Measurements from ENCODE around the gene FGD6.
A peak's percentile ranks its signal among the peaks of the same experiment; 100 is the strongest.
"Not testable (repeated sequence)": the region's sequence is repeated elsewhere in the genome, so short reads cannot be mapped to it uniquely, and the experiment has no call there.

The FGD6 gene

GRCh38 chr12:95096378-95096777 is 120.9 kb downstream of the FGD6 start:
- no peak for DNase-seq (ENCODE audit: extremely low read depth in 1 of 2, low read depth in 1 of 2)

DNA sequence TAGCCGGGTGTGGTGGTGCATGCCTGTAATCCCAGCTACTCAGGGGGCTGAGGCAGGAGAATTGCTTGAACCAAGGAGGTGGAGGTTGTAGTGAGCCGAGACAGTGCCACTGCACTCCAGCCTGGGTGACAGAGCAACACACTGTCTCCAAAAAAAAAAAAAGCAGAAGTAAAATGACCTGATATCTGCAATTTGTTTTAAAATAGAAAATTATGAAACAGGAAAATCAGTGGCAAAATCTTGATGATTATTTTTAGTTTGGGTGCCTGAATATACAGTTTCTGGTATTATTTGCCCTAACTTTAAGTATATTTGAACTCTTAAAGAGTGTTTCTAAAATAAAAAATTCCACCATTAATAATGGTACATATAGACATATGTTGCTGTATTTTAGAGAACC is 121.4 kb downstream of the FGD6 start:
- not testable (repeated sequence) for DNase-seq (ENCODE audit: extremely low read depth in 1 of 2, low read depth in 1 of 2)

GRCh38 chr12:95089462-95089861 is 127.8 kb downstream of the FGD6 start:
- DNase-seq (ENCODE audit: extremely low read depth in 1 of 2, low read depth in 1 of 2): no peak

DNA sequence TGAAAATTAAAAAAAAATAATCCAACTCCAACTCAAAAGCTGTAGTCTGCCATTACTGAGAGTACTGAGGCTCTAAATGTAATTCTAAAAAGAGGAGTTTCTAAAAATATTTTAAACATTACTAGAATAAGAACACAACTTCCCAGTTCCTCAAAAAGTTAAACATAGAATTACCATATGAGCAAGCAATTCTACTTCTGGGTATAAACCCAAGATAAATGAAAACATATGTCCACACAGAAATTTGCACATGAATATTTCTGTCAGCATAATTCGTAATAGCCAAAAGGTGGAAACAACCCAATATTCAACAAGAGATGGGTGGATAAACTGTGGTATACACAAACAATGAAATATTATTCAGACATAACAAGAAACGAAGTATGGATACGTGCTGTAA is 128.9 kb downstream of the FGD6 start:
- DNase-seq (ENCODE audit: extremely low read depth in 1 of 2, low read depth in 1 of 2): no peak

DNA sequence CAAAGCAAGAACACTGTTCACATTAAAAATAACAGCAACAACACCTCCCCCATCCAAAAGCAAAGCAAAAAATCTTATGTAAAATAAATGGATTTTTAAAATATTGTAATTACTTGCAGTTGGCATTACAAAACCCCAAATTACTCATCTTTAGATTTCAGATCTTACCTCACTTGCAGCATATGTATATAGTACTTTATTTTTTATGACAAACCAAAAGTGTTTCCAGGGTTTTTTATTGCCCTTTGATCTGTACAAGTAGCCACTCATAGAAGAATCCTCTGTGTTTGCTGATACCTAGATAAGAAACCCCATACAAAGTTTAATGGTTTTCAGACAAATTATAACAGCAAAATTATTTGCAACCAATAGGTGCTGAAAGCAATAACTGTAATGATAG is 131.7 kb downstream of the FGD6 start:
- no peak for DNase-seq (ENCODE audit: extremely low read depth in 1 of 2, low read depth in 1 of 2)

DNA sequence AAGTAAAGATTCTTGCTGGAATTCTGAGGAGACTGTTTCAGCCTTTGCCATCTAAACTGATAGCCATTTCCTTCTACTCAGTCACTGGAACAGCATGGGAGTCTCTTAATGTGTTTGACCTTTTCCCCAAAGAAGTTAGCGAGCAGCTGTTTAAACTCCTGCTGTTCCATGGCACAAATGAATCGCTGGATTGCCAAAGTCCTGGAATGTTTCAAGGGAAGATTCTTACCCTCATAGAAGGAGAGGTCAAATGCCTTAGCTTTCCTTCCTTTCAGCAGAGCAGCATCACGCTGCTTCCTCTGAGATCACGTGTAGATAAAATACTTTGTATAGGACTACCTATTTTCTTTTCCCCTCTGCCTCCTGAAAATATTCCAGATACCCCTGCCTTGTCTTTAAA is 133.3 kb downstream of the FGD6 start:
- DNase-seq (ENCODE audit: extremely low read depth in 1 of 2, low read depth in 1 of 2): no peak

DNA sequence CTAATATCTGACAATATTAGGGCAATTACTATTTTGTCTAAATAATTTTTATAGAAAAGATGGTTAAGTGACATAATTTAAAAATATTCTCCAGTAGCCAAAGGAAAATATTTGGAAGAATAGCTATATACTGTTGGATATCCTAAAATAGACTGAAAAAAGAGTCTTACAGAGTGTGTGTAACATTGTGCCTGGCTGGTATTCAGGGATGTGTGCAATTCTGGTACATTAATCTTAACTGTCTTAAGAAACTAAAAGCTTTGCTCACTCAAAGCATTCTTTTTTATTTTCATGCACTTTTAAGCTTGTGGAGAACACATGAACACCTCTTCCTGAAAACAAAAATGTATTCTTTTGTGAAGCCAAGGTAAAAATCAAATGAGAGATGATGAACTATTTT is 133.8 kb downstream of the FGD6 start:
- DNase-seq (ENCODE audit: extremely low read depth in 1 of 2, low read depth in 1 of 2): no peak

DNA sequence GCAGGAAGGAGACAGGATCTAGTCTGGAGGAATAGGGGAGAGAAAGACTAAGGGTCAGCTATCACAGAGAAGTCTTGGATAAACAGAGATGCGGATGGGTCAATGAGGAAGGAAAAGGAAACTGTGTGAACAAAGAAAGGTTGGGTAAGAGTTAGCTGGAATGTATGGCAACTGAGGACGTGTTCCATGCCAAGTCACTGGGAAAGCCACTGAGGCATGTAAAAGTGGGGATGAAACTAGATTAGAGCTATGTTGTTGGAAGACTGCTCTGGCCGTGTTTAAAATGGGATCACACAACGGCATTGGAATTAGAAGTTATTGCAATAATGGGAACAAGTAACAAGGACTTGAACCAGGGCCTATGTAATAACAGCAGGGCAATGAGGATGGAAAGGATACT is 139.9 kb downstream of the FGD6 start:
- no peak for DNase-seq (ENCODE audit: extremely low read depth in 1 of 2, low read depth in 1 of 2)

GRCh38 chr12:95074766-95075165 is 142.5 kb downstream of the FGD6 start:
- no peak for DNase-seq (ENCODE audit: extremely low read depth in 1 of 2, low read depth in 1 of 2)

GRCh38 chr12:95073698-95074520 is 143.4 kb downstream of the FGD6 start:
- DNase-seq (ENCODE audit: extremely low read depth in 1 of 2, low read depth in 1 of 2): no peak

GRCh38 chr12:95072900-95073697 is 144.2 kb downstream of the FGD6 start, which contains the start of gene NR2C1:
Gene NR2C1, minus strand, starts transcription at chr12:95073618. Its CDS starts 6,234 bp downstream, at chr12:95067384.
- peak; percentile 83 to 92 for DNase-seq (ENCODE audit: extremely low read depth in 1 of 2, low read depth in 1 of 2)

- DNase-seq (ENCODE audit: extremely low read depth in 1 of 2, low read depth in 1 of 2): no peak
Measured at GRCh38 chr12:95070378-95070777, 146.9 kb downstream of the FGD6 start.

- no peak for DNase-seq (ENCODE audit: extremely low read depth in 1 of 2, low read depth in 1 of 2)
Measured at GRCh38 chr12:95066091-95066855, 151.0 kb downstream of the FGD6 start.

GRCh38 chr12:95060951-95061350 is 156.3 kb downstream of the FGD6 start:
- no peak for DNase-seq (ENCODE audit: extremely low read depth in 1 of 2, low read depth in 1 of 2)

GRCh38 chr12:95059984-95060383 is 157.3 kb downstream of the FGD6 start:
- DNase-seq (ENCODE audit: extremely low read depth in 1 of 2, low read depth in 1 of 2): no peak

GRCh38 chr12:95057424-95057823 is 159.8 kb downstream of the FGD6 start:
- DNase-seq (ENCODE audit: extremely low read depth in 1 of 2, low read depth in 1 of 2): no peak

GRCh38 chr12:95055057-95055456 is 162.2 kb downstream of the FGD6 start:
- no peak for DNase-seq (ENCODE audit: extremely low read depth in 1 of 2, low read depth in 1 of 2)

GRCh38 chr12:95054206-95054605 is 163.1 kb downstream of the FGD6 start:
- DNase-seq (ENCODE audit: extremely low read depth in 1 of 2, low read depth in 1 of 2): no peak

GRCh38 chr12:95051241-95051640 is 166.0 kb downstream of the FGD6 start:
- no peak for DNase-seq (ENCODE audit: extremely low read depth in 1 of 2, low read depth in 1 of 2)

GRCh38 chr12:95037906-95038305 is 179.4 kb downstream of the FGD6 start:
- no peak for DNase-seq (ENCODE audit: extremely low read depth in 1 of 2, low read depth in 1 of 2)

- no peak for DNase-seq (ENCODE audit: extremely low read depth in 1 of 2, low read depth in 1 of 2)
Measured at GRCh38 chr12:95034750-95035149, 182.5 kb downstream of the FGD6 start.

Data from stimulated activated CD8-positive, alpha-beta memory T cell treated with anti-CD3 and anti-CD28 coated beads, Interleukin-7, amount 100 ng/mL, for 48 hours (primary cell).